T follicular helper cell (primary cell): Measurements from ENCODE around the gene ATP13A5.

Experiments used
- DNase-seq: peaks from one replicate; pipeline ENCODE4 v3.0.0-alpha.2; 2020; ENCODE audit warnings: low read depth

Gene ATP13A5

DNA sequence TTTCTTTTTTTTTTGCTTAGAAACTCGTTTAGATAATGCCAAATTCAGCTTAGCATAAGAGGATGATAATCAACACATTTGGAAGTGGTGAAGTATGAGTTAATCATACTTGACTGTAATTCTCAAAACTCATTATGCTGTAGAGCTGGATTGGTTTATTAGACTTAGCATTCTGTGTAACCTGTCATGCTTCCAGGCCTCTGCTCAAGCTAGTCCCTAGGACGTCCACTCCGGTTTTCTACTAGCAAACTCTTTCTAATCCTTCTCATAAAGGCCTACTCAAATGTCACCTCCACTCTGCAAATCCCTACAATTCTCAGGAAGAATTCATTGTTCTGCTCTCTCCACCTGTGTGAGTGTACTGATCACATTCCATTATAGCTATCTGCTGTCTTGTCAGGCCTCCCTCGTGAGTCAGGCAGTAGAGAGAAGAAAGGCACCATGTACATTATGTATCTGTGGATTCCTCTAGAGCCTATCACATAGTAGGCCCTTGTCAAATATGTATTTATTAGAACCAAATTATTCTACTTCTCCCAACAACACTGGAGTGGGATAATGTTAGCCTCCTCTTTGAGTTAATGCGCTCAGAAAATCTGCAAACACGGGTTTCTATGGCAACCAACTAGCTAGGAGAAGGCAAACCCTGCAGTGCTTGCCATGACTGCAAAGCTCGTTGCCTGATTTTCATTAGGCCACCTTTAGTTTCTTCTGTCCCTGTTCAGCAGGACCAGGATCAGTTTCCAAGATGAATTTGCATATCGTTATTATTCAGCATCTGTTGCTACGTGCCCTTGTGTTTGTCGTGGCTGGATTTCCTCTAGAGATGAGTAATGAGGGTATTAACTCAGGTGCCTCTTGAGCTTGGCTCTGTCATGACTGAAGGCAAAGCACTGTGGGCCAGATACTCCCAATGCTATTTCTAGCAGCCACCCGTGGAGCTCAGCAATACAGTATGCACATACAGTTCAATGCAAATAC is 30.7 kb downstream of the ATP13A5 start:
- DNase-seq: no peak

DNA sequence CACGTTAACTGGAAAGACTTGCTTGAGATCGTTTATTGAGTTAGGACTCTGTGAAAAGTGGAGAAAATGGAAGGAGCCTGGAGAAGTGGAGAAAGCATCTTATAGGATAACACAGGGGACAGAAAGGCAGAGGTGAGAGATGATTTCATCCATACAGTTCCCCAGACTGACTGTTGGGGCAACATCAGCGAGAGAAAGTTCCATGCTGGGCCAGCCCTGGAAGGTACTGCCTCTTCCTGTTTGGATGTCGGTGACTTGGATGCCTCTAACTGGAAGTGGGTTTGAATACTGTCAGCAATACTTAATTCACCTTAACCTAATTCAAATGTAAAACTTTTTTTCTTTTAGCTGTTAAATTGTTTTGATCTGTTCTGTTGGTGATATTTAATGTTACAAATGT is 32.3 kb downstream of the ATP13A5 start:
- DNase-seq: no peak

- DNase-seq: no peak
These were observed 33.1 kb downstream of the ATP13A5 start for GRCh38 chr3:193345431-193345830.

- DNase-seq: no peak
These were observed 34.1 kb downstream of the ATP13A5 start for GRCh38 chr3:193344486-193344885.

GRCh38 chr3:193343726-193344222 is 34.8 kb downstream of the ATP13A5 start:
- no peak for DNase-seq

- no peak for DNase-seq
These were observed 36.0 kb downstream of the ATP13A5 start for GRCh38 chr3:193342551-193342950.

- no peak for DNase-seq
These were observed 43.5 kb downstream of the ATP13A5 start for GRCh38 chr3:193335031-193335430.

DNA sequence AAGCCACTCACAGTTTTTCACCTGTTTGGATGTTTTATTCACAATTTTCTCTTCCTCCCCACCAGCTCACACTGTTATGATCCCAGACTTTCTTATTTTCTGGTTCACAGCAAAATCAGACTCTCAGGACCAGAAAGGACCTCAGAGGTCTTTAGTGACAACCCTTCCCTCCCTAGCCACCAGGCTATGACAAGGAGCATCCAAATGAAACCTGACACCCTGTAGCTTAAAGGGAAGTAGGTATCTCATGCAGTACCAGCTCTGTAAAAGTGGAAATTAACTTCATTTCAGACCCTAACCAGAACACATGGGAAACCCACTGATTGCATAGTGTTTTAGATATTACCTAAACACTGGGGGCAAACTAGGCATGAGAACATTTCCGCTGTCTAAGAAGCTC is 45.3 kb downstream of the ATP13A5 start:
- DNase-seq: no peak

DNA sequence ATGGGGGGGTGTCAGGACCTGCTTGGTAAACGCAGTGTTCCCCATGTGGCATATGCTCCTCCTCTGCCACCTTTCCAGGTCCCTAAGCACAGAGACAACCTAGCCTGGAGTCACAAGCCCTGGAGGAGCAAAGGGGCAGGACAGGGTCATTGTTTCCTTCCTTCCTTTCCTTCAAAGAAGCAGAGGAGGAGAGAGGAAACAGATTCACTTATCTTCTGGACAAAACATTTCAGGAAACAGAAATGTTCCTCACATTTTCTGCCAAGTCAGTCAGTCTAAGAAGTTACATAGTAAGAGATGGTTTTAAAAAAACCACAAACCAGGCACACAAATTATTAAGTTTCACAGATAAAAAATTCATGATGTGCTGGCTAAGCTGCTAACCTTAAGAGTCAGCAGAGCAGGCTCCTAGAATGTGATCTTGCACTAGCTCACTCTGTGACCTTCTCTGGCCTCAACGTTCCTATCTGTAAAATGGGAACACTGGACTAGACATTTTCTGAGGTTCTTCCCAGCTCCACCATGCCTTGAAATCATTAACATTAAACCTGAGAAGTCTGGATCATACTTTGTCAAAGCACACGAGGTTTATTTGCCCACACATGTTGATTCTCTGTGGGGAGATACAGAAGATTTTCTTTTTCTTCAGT is 47.9 kb downstream of the ATP13A5 start:
- no peak for DNase-seq

- DNase-seq: no peak
These were observed 60.8 kb downstream of the ATP13A5 start for GRCh38 chr3:193317682-193318300.

- no peak for DNase-seq
These were observed 64.4 kb downstream of the ATP13A5 start for GRCh38 chr3:193314161-193314560.

GRCh38 chr3:193313061-193313958 is 65.2 kb downstream of the ATP13A5 start:
- no peak for DNase-seq

GRCh38 chr3:193310914-193311723 is 67.4 kb downstream of the ATP13A5 start:
- DNase-seq: no peak

DNA sequence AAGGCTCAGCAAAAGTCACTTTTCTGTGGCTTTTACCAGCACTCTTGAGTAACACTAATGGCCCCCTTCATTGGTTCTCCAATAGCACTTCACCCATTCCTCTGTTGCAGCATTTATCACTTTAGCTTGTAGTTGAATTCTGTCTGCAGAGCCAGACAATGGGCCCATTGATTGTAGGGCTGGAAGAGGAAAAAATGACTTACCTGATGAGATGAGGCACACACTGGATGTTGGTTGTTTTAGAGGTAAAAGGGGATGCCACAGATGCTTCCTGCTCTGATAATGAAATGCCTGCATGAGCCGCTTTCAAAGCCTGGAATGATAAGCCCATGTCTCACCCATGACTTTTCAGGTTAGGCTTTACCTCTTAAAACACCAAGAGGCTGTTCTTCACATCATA is 73.2 kb downstream of the ATP13A5 start:
- DNase-seq: no peak

DNA sequence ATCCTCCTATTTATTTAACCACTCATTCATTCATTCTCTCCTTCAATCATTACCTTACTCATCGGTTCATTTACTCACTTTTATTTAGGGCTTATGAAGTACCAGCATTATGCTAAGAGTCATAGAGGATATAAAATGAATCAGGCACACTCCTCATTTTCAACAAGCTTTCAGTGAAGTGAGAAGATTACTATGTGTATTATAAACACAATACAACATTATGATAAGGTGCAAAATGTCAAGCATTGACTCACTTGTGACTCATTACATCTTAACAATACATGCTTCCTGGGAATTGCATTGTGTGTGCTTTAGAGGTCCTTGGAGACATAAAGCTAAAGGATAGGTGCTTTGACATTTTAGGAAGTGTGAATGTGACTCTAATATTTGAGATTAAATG is 77.1 kb downstream of the ATP13A5 start:
- no peak for DNase-seq

GRCh38 chr3:193297421-193297820 is 81.1 kb downstream of the ATP13A5 start:
- DNase-seq: no peak

GRCh38 chr3:193295985-193296384 is 82.6 kb downstream of the ATP13A5 start:
- no peak for DNase-seq

- no peak for DNase-seq
These were observed 86.2 kb downstream of the ATP13A5 start for GRCh38 chr3:193292386-193292785.

DNA sequence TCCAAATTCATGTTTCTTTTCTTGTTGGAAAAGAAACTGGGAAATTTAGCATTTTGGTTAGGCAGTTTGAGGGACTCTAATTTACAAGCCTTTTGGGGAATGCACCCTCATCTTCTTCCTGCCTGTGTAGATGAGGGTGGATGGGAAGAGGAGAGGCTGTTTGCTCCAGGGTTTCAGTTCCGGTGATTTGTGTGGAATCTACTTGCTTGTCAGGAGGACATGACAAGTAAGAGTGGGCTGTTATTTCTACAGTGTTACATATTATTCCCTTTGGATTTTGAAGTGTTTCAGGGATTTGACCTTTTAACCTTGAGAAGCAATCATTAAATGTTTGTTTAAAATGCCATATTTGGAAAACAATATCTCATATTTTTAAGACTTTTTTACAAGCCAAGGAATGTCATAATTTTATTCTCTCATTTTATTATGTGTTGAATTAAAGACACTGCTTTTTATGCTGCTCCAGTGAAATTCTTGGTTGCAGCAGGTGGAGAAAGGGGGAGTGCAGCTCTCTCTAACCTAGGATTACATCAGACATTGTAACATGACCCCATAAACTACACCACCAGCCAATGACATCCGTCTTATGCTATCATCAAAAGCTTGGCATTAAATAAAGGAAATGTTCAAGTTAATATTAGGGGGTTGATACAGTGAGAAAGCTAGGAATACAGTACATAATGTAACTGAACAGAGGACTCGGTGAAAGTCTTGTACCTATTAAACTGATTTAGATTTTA is 107.3 kb downstream of the ATP13A5 start:
- no peak for DNase-seq

DNA sequence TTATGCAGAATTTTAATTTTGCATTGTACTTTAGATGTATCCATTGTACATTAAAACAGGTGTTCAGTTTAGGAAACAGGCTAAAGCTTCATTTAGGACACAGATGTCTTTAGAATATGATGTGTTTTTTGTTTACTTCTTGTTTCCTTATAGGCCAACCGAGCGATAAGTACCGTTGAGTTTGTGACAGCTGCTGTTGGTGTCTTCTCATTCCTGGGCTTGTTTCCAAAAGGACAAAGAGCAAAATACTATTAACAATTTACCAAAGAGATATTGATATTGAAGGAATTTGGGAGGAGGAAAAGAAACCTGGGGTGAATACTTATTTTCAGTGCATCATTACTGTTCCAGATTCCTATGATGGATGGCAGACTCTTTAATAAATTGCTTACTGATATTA is 108.1 kb downstream of the ATP13A5 start:
- DNase-seq: no peak
